Measurements from ENCODE around the gene RPL38. TPM values are rescaled to one million over a fixed set of nuclear protein-coding genes. Genes with fewer than 3 reads are reported as not detected.

The RPL38 gene
- polyA plus RNA-seq (2011; rRNA removed): 1,841 and 2,079 TPM in 2 replicates
- 279 and 306 TPM in 2 replicates for polyA minus RNA-seq (2011; rRNA and poly(A)+ RNA removed)

GRCh38 chr17:74203439-74204240 lies at the start of gene RPL38:
Gene RPL38 (plus strand): TSS chr17:74203678. CDS start chr17:74203956, 278 bp downstream.
- Histone ChIP-seq H3K36me3 (ENCODE audit: control insufficient read depth, insufficient read depth, low read length) (peaks cover 7% of the 10 kb centered on the region), H3K27me3 (ENCODE audit: control insufficient read depth, insufficient read depth, low read length) (peaks cover 10% of the 10 kb centered on the region), H3K4me3 (ENCODE audit: low read depth, low read length) (peak within 1 kb of the TSS; percentile 89)
- TF ChIP-seq CTCF (IDR thresholded peaks at IDR 0.05; ENCODE audit: insufficient read depth, low read depth, low read length): peak; percentile 99
- ChIA-PET POLR2A (interaction anchor here (0.7 kb wide), 1 partner anchor 9 kb away, joined by 3 read pairs; the partner anchor contains the start of gene TTYH2), CTCF (interaction anchor here (0.6 to 5.7 kb wide), 5 partner anchors 10 to 309 kb away, joined by 3 to 75 read pairs (median 5); partner anchors contain the start of gene TTYH2)
- DNase-seq (ENCODE audit: low read depth): peak; percentile 82

- no peak for DNase-seq (ENCODE audit: low read depth)
- TF ChIP-seq CTCF (IDR thresholded peaks at IDR 0.05; ENCODE audit: insufficient read depth, low read depth, low read length): no peak
- Histone ChIP-seq H3K27me3 (ENCODE audit: control insufficient read depth, insufficient read depth, low read length) (no peaks in the 10 kb centered on the region), H3K4me3 (ENCODE audit: low read depth, low read length) (no peak overlapping the region), H3K36me3 (ENCODE audit: control insufficient read depth, insufficient read depth, low read length) (no peaks in the 10 kb centered on the region)
- POLR2A ChIA-PET: no interaction called here
- CTCF ChIA-PET: no interaction called here
These were observed 49.6 kb upstream of the RPL38 start for GRCh38 chr17:74153821-74154430.

- CTCF ChIA-PET: interaction anchor here (1.4 kb wide), 1 partner anchor 20 kb away, joined by 4 read pairs; no protein-coding TSS in a partner anchor
- TF ChIP-seq CTCF (IDR thresholded peaks at IDR 0.05; ENCODE audit: insufficient read depth, low read depth, low read length): no peak
- POLR2A ChIA-PET: no interaction called here
These were observed 46.6 kb upstream of the RPL38 start for GRCh38 chr17:74156878-74157277.

GRCh38 chr17:74157366-74157765 lies 46.1 kb upstream of the RPL38 start:
- no peak for TF ChIP-seq CTCF (IDR thresholded peaks at IDR 0.05; ENCODE audit: insufficient read depth, low read depth, low read length)
- Histone ChIP-seq H3K4me3 (ENCODE audit: low read depth, low read length) (no peak overlapping the region), H3K27me3 (ENCODE audit: control insufficient read depth, insufficient read depth, low read length) (no peaks in the 10 kb centered on the region), H3K36me3 (ENCODE audit: control insufficient read depth, insufficient read depth, low read length) (no peaks in the 10 kb centered on the region)
- DNase-seq (ENCODE audit: low read depth): no peak
- POLR2A ChIA-PET: no interaction called here
- CTCF ChIA-PET: interaction anchor here (1.2 to 1.4 kb wide), 2 partner anchors 19 to 20 kb away, joined by 3 to 4 read pairs; no protein-coding TSS in a partner anchor

More at GRCh38 chr17:74156878-74157277, 46.6 kb upstream of the RPL38 start:
- Histone ChIP-seq H3K4me3 (ENCODE audit: low read depth, low read length) (no peak overlapping the region), H3K27me3 (ENCODE audit: control insufficient read depth, insufficient read depth, low read length) (no peaks in the 10 kb centered on the region), H3K36me3 (ENCODE audit: control insufficient read depth, insufficient read depth, low read length) (no peaks in the 10 kb centered on the region)
- no peak for DNase-seq (ENCODE audit: low read depth)

GRCh38 chr17:74158761-74159160 lies 44.7 kb upstream of the RPL38 start:
- Histone ChIP-seq H3K36me3 (ENCODE audit: control insufficient read depth, insufficient read depth, low read length) (no peaks in the 10 kb centered on the region), H3K4me3 (ENCODE audit: low read depth, low read length) (no peak overlapping the region), H3K27me3 (ENCODE audit: control insufficient read depth, insufficient read depth, low read length) (no peaks in the 10 kb centered on the region)
- ChIA-PET POLR2A (no interaction called here), CTCF (interaction anchor here (0.8 kb wide), 1 partner anchor 12 kb away, joined by 3 read pairs; no protein-coding TSS in a partner anchor)
- TF ChIP-seq CTCF (IDR thresholded peaks at IDR 0.05; ENCODE audit: insufficient read depth, low read depth, low read length): no peak
- no peak for DNase-seq (ENCODE audit: low read depth)

All from BJ (cell line).